PC-3 (cell line): ENCODE results near the gene CLIC4. TPM values are rescaled to one million over a fixed set of nuclear protein-coding genes. Genes with fewer than 3 reads are reported as not detected.

Experiments used
- ATAC-seq: fragments of 200-7000 bp; cut with Tn5 transposase; 2 replicates; pipeline ENCODE4 v1.9.1; 2020; ENCODE audit warnings: mild to moderate bottlenecking, moderate library complexity
- BruUV-seq: library from RNA; stranded (reverse); fragments of 400-500 nt; replicated peaks from 2 replicates; lab custom pipeline; 2021; lab: Mats Ljungman, UMichigan
- CTCF ChIA-PET: fragments of 300-600 bp; sonication (Branson Sonifier 250); formaldehyde crosslinking; loops from one replicate; lab custom pipeline; 2022; ENCODE audit warnings: antibody characterized with exemption; lab: Charles Lee
- POLR2A ChIA-PET: fragments of 300-600 bp; sonication (Branson Sonifier 250); formaldehyde crosslinking; loops from one replicate; lab custom pipeline; 2022; ENCODE audit warnings: antibody characterized with exemption; ENCODE audit not compliant: unreplicated experiment; lab: Charles Lee
- DNase-seq: peaks from one replicate; pipeline ENCODE4 v3.0.0-alpha.2; 2015
- H2AFZ ChIP-seq: fragments of 300-600 bp; sonication (generic); 2 replicates; pipeline ENCODE4 v1.6.0; 2016; ENCODE audit warnings: antibody characterized with exemption, low read length
- H3F3A ChIP-seq: fragments of 300-600 bp; sonication (generic); one replicate; pipeline ENCODE4 v1.6.0; 2017; ENCODE audit warnings: antibody characterized with exemption, low read length, control low read depth, mild to moderate bottlenecking; ENCODE audit not compliant: unreplicated experiment
- H3K27ac ChIP-seq: fragments of 300-600 bp; sonication (generic); 2 replicates; pipeline ENCODE4 v1.5.1; 2016; ENCODE audit warnings: mild to moderate bottlenecking, low read length
- H3K27me3 ChIP-seq: fragments of 300-600 bp; sonication (generic); 2 replicates; pipeline ENCODE4 v1.6.1; 2016; ENCODE audit warnings: low read length, mixed read lengths
- H3K36me3 ChIP-seq: fragments of 300-600 bp; sonication (generic); 2 replicates; pipeline ENCODE4 v1.6.1; 2016; ENCODE audit warnings: low read depth, mixed run types, low read length, mixed read lengths
- H3K4me1 ChIP-seq: fragments of 300-600 bp; sonication (generic); 2 replicates; pipeline ENCODE4 v1.5.1; 2016; ENCODE audit warnings: low read length; ENCODE audit not compliant: insufficient read depth
- H3K4me2 ChIP-seq: fragments of 300-600 bp; sonication (generic); 2 replicates; pipeline ENCODE4 v1.6.0; 2016; ENCODE audit warnings: low read length
- H3K4me3 ChIP-seq: fragments of 300-600 bp; sonication (generic); 2 replicates; pipeline ENCODE4 v1.5.1; 2016; ENCODE audit warnings: mild to moderate bottlenecking, low read length, mixed read lengths
- H3K79me2 ChIP-seq: fragments of 300-600 bp; sonication (generic); 2 replicates; pipeline ENCODE4 v1.6.1; 2017; ENCODE audit warnings: low read length, mixed read lengths
- H3K9ac ChIP-seq: fragments of 300-600 bp; sonication (generic); 2 replicates; pipeline ENCODE4 v1.6.0; 2016; ENCODE audit warnings: mild to moderate bottlenecking, low read length
- H3K9me2 ChIP-seq: fragments of 300-600 bp; sonication (generic); replicated peaks from 2 replicates; pipeline ENCODE4 v1.6.1; 2016; ENCODE audit warnings: mixed run types, low read length, mixed read lengths
- H3K9me3 ChIP-seq: fragments of 300-600 bp; sonication (generic); 2 replicates; pipeline ENCODE4 v1.6.1; 2016; ENCODE audit warnings: low read length, mixed read lengths
- H4K20me1 ChIP-seq: fragments of 300-600 bp; sonication (generic); 2 replicates; pipeline ENCODE4 v1.6.1; 2016; ENCODE audit warnings: low read length, mixed read lengths
- CTCF ChIP-seq: fragments of 300-600 bp; sonication (generic); conservative IDR thresholded peaks from 2 replicates; pipeline ENCODE4 v1.5.1; 2017; ENCODE audit warnings: antibody characterized with exemption, low read depth, mild to moderate bottlenecking, low read length
- EZH2 ChIP-seq: fragments of 300-600 bp; sonication (generic); IDR thresholded peaks from one replicate; pipeline ENCODE4 v1.6.1; 2017; ENCODE audit warnings: antibody characterized with exemption, mild to moderate bottlenecking, low read length; ENCODE audit not compliant: unreplicated experiment
- EZH2phosphoT487 ChIP-seq: fragments of 300-600 bp; sonication (generic); IDR thresholded peaks from 2 replicates; pipeline ENCODE4 v1.6.1; 2018; ENCODE audit warnings: mild to moderate bottlenecking, antibody characterized with exemption, low read length, borderline replicate concordance
- intact Hi-C: fragments of 100-400 bp; cut with micrococcal nuclease; formaldehyde crosslinking; loops from 2 replicates; pipeline ENCODE4 v1.9.0; 2023
- total RNA-seq: library from RNA; depleted of rRNA; stranded (reverse); fragments of >200 nt; gene quantifications from 2 replicates; pipeline ENCODE4 v1.2.3, GENCODE V29; 2014

Gene CLIC4
- total RNA-seq, 1 experiment from 2014 or later = 57.6 TPM

- TF ChIP-seq CTCF = no peak
- TF ChIP-seq EZH2 = no peak
- no peak for TF ChIP-seq EZH2phosphoT487
- Histone ChIP-seq H3K9ac (no peak overlapping the region), H3K4me1 (peaks cover 2% of the 10 kb centered on the region; the same call in 1 of the 2 replicates), H3K27ac (no peak overlapping the region), H3K27me3 (no peaks in the 10 kb centered on the region), H2AFZ (no peak overlapping the region), H3K36me3 (no peaks in the 10 kb centered on the region), H3K4me2 (no peak overlapping the region), H3K79me2 (no peaks in the 10 kb centered on the region), H3K9me3 (no peaks in the 10 kb centered on the region), H3K9me2 (no peaks in the 10 kb centered on the region), H3K4me3 (no peak overlapping the region), H4K20me1 (no peaks in the 10 kb centered on the region), H3F3A (no peaks in the 10 kb centered on the region)
- intact Hi-C loops = no loop called here
- DNase-seq = no peak
- no TSS peak for BruUV-seq
- ChIA-PET POLR2A (no interaction called here), CTCF (no interaction called here)
- ATAC-seq = no peak
These were observed 127.0 kb downstream of the CLIC4 start for GRCh38 chr1:24872061-24872850.

GRCh38 chr1:24873148-24873547 lies 127.9 kb downstream of the CLIC4 start:
- Histone ChIP-seq H3K4me2 (no peak overlapping the region), H3K4me1 (no peaks in the 10 kb centered on the region), H3K9me3 (no peaks in the 10 kb centered on the region), H3K9ac (no peak overlapping the region), H4K20me1 (no peaks in the 10 kb centered on the region), H3K9me2 (no peaks in the 10 kb centered on the region), H3K79me2 (no peaks in the 10 kb centered on the region), H3K4me3 (no peak overlapping the region), H3K27ac (no peak overlapping the region), H3F3A (no peaks in the 10 kb centered on the region), H2AFZ (no peak overlapping the region), H3K36me3 (no peaks in the 10 kb centered on the region), H3K27me3 (no peaks in the 10 kb centered on the region)
- BruUV-seq = no TSS peak
- no peak for DNase-seq
- intact Hi-C loops = no loop called here
- ChIA-PET POLR2A (no interaction called here), CTCF (no interaction called here)
- TF ChIP-seq EZH2 = no peak
- no peak for TF ChIP-seq EZH2phosphoT487
- no peak for TF ChIP-seq CTCF
- ATAC-seq = no peak

GRCh38 chr1:24874056-24874455 lies 128.8 kb downstream of the CLIC4 start:
- Histone ChIP-seq H3K36me3 (no peaks in the 10 kb centered on the region), H3K27ac (no peak overlapping the region), H3F3A (no peaks in the 10 kb centered on the region), H3K4me2 (no peak overlapping the region), H3K4me3 (no peak overlapping the region), H3K4me1 (peaks cover 7% of the 10 kb centered on the region), H3K27me3 (no peaks in the 10 kb centered on the region), H3K9me3 (no peaks in the 10 kb centered on the region), H3K79me2 (no peaks in the 10 kb centered on the region), H3K9me2 (no peaks in the 10 kb centered on the region), H3K9ac (no peak overlapping the region), H4K20me1 (no peaks in the 10 kb centered on the region), H2AFZ (no peak overlapping the region)
- ChIA-PET CTCF (no interaction called here), POLR2A (no interaction called here)
- intact Hi-C loops = no loop called here
- DNase-seq = no peak
- TF ChIP-seq CTCF (no peak), EZH2phosphoT487 (no peak), EZH2 (no peak)
- ATAC-seq = no peak
- no TSS peak for BruUV-seq
